ENCODE measurements around the gene FGF14. TPM values are rescaled to one million over a fixed set of nuclear protein-coding genes. Genes with fewer than 3 reads are reported as not detected.

The FGF14 gene
- polyA plus RNA-seq, 1 donor (not counting 4 experiments of a cell fraction or from before 2014, with no cell fraction given): 0.09 TPM

- no peaks in the 10 kb centered on the region for H3K9me1 ChIP-seq (ENCODE audit: control insufficient read depth, extremely low read depth, insufficient read depth, low read length)
Observed at GRCh38 chr13:102369302-102369701, 32.5 kb downstream of the FGF14 start.

GRCh38 chr13:102367836-102368235 lies 34.0 kb downstream of the FGF14 start:
- TF ChIP-seq EZH2 (IDR thresholded peaks at IDR 0.05; ENCODE audit: low read length): no peak
- TF ChIP-seq, protein P1, sequence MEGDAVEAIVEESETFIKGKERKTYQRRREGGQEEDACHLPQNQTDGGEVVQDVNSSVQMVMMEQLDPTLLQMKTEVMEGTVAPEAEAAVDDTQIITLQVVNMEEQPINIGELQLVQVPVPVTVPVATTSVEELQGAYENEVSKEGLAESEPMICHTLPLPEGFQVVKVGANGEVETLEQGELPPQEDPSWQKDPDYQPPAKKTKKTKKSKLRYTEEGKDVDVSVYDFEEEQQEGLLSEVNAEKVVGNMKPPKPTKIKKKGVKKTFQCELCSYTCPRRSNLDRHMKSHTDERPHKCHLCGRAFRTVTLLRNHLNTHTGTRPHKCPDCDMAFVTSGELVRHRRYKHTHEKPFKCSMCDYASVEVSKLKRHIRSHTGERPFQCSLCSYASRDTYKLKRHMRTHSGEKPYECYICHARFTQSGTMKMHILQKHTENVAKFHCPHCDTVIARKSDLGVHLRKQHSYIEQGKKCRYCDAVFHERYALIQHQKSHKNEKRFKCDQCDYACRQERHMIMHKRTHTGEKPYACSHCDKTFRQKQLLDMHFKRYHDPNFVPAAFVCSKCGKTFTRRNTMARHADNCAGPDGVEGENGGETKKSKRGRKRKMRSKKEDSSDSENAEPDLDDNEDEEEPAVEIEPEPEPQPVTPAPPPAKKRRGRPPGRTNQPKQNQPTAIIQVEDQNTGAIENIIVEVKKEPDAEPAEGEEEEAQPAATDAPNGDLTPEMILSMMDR (optimal IDR thresholded peaks at IDR 0.05 in 1 of 3, IDR thresholded peaks at IDR 0.05 in 1 of 3, conservative IDR thresholded peaks at IDR 0.05 in 1 of 3; ENCODE audit: extremely low read depth in 1 of 3, insufficient read depth in 2 of 3, low read length in 3 of 3): no peak
- dilution Hi-C loops (cut with MboI; ENCODE audit: extremely low pct_ligation_motif_present, low sequenced_read_pairs): no loop called here
- H4K20me1 ChIP-seq (ENCODE audit: control insufficient read depth, extremely low read depth, insufficient read depth, low read length): no peaks in the 10 kb centered on the region
- H3K27ac ChIP-seq (ENCODE audit: control insufficient read depth, insufficient read depth, low read length): no peak overlapping the region
- DNase-seq (ENCODE audit: low read depth, low spot score) (no peak), FAIRE-seq (no peak)
- no peaks in the 10 kb centered on the region for H3K9me1 ChIP-seq (ENCODE audit: control insufficient read depth, extremely low read depth, insufficient read depth, low read length)
- H3K9me3 ChIP-seq (ENCODE audit: control insufficient read depth, low read depth, low read length): no peaks in the 10 kb centered on the region
- H3K79me2 ChIP-seq (ENCODE audit: control insufficient read depth, insufficient read depth, low read length): no peaks in the 10 kb centered on the region
- no peaks in the 10 kb centered on the region for H3K27me3 ChIP-seq (ENCODE audit: control insufficient read depth, extremely low read depth, insufficient read depth, low read length)
- H3K4me3 ChIP-seq (ENCODE audit: control insufficient read depth in 2 of 3, extremely low read depth in 1 of 3, insufficient read depth in 2 of 3, low read depth in 1 of 3, low read length in 3 of 3): no peak overlapping the region
- no peaks in the 10 kb centered on the region for H3K36me3 ChIP-seq (ENCODE audit: control insufficient read depth in 2 of 2, extremely low read depth in 1 of 2, insufficient read depth in 2 of 2, low read length in 2 of 2)
- no peaks in the 10 kb centered on the region for H3K4me1 ChIP-seq (ENCODE audit: control insufficient read depth, extremely low read depth, insufficient read depth, low read length)
- no peak overlapping the region for H2AFZ ChIP-seq (ENCODE audit: control insufficient read depth, low read length)
- H3K4me2 ChIP-seq (ENCODE audit: control insufficient read depth, extremely low read depth, insufficient read depth, low read depth, low read length): no peak overlapping the region
- no peak overlapping the region for H3K9ac ChIP-seq (ENCODE audit: control insufficient read depth, extremely low read depth, insufficient read depth, low read length)

More at GRCh38 chr13:102369302-102369701, 32.5 kb downstream of the FGF14 start:
- Histone ChIP-seq H2AFZ (ENCODE audit: control insufficient read depth, low read length) (peak overlapping the region; percentile 33), H3K4me2 (ENCODE audit: control insufficient read depth, extremely low read depth, insufficient read depth, low read depth, low read length) (no peak overlapping the region), H3K36me3 (ENCODE audit: control insufficient read depth in 2 of 2, extremely low read depth in 1 of 2, insufficient read depth in 2 of 2, low read length in 2 of 2) (no peaks in the 10 kb centered on the region), H3K4me1 (ENCODE audit: control insufficient read depth, extremely low read depth, insufficient read depth, low read length) (no peaks in the 10 kb centered on the region), H3K9ac (ENCODE audit: control insufficient read depth, extremely low read depth, insufficient read depth, low read length) (no peak overlapping the region), H3K79me2 (ENCODE audit: control insufficient read depth, insufficient read depth, low read length) (no peaks in the 10 kb centered on the region), H3K27me3 (ENCODE audit: control insufficient read depth, extremely low read depth, insufficient read depth, low read length) (no peaks in the 10 kb centered on the region), H3K9me3 (ENCODE audit: control insufficient read depth, low read depth, low read length) (no peaks in the 10 kb centered on the region), H4K20me1 (ENCODE audit: control insufficient read depth, extremely low read depth, insufficient read depth, low read length) (no peaks in the 10 kb centered on the region), H3K27ac (ENCODE audit: control insufficient read depth, insufficient read depth, low read length) (no peak overlapping the region), H3K4me3 (ENCODE audit: control insufficient read depth in 2 of 3, extremely low read depth in 1 of 3, insufficient read depth in 2 of 3, low read depth in 1 of 3, low read length in 3 of 3) (no peak overlapping the region)
- no peak for DNase-seq (ENCODE audit: low read depth, low spot score)
- FAIRE-seq: no peak
- TF ChIP-seq, protein P1 (optimal IDR thresholded peaks at IDR 0.05 in 1 of 3, IDR thresholded peaks at IDR 0.05 in 1 of 3, conservative IDR thresholded peaks at IDR 0.05 in 1 of 3; ENCODE audit: extremely low read depth in 1 of 3, insufficient read depth in 2 of 3, low read length in 3 of 3): no peak
- TF ChIP-seq EZH2 (IDR thresholded peaks at IDR 0.05; ENCODE audit: low read length): no peak
- dilution Hi-C loops (cut with MboI; ENCODE audit: extremely low pct_ligation_motif_present, low sequenced_read_pairs): no loop called here

Measured in keratinocyte (primary cell).